ENCODE results near the gene CCR7.
"Not testable (repeated sequence)": the region's sequence is repeated elsewhere in the genome, so short reads cannot be mapped to it uniquely, and the experiment has no call there.

The CCR7 gene

GRCh38 chr17:40548982-40549685 lies 16.1 kb downstream of the CCR7 start:
- peak; percentile 61 for DNase-seq

- no peak for DNase-seq
These were observed 16.7 kb downstream of the CCR7 start for GRCh38 chr17:40548491-40548981.

DNA sequence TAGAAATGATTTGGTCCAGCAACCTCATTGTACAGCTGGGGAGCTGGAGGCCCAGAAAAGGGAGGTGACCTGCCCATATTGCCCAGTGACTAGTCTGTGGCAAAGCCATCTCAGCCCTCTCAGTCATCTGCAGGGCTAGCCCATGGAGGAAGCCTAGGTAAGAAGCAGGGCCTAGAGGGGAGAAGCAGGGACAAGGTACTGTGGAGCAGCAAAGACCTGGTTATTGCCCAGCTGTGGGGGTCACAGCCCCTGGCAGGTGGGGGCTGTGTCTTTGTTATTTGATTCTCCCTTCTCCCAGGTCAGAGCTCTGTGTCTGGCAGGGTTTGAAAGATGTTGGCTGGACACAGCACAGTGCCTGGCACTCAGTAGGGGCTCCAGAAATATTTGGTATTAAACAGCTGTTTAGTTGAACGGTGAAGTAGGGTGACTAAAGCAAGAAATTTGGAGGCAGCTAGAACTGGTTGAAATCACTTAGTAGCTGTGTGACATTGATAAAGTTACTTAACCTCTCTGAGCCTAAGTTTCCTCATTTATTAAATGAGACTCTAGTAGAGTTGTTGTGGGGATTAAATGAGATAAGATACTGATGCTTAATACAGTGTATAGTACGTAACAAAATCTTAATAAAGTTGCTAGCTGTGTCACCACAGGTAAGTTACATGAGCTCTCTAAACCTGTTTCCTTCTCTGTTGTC lies 17.3 kb downstream of the CCR7 start:
- no peak for DNase-seq

GRCh38 chr17:40547079-40547784 lies 18.0 kb downstream of the CCR7 start:
- DNase-seq = peak; percentile 54

- not testable (repeated sequence) for DNase-seq
These were observed 18.8 kb downstream of the CCR7 start for GRCh38 chr17:40546497-40546896.

GRCh38 chr17:40545660-40546059 lies 19.6 kb downstream of the CCR7 start:
- DNase-seq = peak; percentile 48

GRCh38 chr17:40542558-40543411 lies 22.5 kb downstream of the CCR7 start:
- peak; percentile 92 for DNase-seq

- peak; percentile 51 for DNase-seq
These were observed 23.3 kb downstream of the CCR7 start for GRCh38 chr17:40541873-40542557.

DNA sequence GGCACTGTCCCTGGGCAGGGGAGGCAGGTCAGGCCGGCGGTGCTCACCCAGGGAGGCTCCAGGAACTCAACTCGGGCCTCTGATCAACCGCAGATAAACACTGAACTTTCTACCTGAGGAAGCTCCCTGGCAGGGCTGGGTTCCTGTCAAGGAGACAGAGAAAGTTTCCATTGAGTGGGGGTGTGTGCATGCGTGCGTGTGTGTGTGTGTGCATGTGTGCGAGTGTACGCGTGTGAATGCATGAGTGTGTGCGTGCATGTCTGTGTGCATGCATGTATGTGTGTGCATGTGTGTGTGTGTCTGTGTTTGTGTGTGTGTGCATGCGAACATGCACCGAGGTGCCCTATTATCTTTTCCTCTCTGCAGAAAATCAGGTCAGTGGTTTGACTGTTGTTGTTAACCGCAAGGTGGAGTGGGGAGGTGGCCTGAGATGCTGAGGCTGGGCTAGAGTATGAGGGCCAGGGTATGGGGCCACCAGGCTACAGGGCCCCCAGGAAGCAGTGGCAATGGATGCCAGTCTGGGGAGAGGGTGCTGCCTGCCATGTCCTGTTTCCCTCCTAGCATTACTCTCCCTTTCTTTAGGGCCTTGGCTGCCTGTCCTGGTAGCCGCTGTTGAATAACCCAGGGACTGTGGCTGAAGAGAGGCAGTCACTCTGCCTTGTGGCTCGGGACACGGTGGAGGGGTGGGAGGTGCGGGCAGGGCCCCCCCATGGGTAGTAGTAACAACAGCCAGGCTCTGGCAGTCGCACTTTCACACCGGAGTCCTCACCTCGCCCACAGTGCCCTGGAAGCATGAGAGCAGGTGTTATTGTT lies 24.0 kb downstream of the CCR7 start:
- DNase-seq = peak; percentile 60

GRCh38 chr17:40540448-40540847 lies 24.8 kb downstream of the CCR7 start:
- DNase-seq = peak; percentile 59

DNA sequence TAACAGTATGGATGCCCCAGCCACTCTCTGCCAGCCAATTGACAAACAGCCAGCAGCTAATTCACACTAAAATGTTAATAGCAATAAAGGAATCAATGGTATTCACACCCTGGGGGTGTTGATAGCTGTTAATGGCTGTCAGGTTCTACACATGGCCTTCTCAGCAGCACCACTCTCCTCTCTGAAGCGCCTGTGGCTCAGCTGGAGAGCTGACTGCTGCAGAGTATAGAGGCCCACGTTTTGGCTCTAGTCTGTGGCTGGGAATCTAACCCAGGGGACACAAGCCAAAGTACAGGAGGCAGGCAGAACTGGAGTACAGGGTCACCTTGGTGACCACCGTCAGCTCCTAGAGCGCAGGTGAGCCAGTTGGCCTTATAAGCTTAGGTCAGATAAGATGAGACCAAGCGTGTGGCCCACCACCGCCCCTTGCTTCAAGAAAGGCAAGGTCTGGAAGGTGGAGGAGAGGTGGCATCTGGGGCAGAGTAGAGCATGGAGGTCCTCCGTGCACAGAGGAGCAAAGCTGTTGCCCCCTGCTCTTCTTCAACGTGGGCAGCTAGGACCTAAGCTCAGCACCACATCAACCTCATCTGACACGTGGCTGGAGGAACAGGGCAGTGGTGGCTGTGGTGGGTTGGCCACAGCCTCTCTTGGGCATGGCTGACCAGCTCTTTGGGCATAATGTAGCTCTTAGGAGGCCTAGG lies 25.4 kb downstream of the CCR7 start:
- peak; percentile 49 for DNase-seq

DNA sequence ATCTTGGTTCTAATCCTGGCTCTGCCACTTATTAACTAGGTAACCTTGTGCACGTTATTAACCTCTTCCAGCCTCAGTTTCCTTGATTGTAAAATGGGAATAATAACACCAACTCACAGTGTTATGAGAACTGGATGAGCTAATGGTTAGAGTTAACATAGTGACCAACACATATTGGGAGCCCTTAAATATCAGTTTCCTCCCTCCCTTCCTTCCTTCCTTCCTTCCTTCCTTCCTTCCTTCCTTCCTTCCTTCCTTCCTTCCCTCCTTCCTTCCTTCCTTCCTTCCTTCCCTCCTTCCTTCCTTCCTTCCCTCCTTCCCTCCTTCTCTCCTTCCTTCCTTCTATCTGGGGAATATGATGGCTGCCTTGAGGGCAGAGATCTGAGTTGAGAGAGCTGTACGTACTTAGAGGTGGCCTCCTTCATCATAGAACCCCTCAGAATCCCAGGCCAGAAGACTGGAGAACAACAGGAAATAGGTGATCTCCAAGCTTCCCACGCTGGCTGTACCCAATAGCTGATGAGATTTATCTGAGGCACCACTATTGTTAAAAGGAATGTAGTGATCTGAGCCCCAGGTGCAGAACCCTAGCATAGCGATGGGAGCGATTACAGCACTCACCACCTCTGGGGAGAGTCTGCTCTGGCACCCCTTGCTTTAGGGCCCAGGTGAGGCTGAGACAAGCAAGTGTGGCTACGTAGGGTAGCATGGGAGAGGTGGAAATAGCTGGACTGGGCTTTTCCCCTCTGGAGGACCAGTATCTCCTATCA lies 26.2 kb downstream of the CCR7 start:
- DNase-seq = peak; percentile 46

- peak; percentile 60 for DNase-seq
These were observed 27.0 kb downstream of the CCR7 start for GRCh38 chr17:40538019-40538935.

DNA sequence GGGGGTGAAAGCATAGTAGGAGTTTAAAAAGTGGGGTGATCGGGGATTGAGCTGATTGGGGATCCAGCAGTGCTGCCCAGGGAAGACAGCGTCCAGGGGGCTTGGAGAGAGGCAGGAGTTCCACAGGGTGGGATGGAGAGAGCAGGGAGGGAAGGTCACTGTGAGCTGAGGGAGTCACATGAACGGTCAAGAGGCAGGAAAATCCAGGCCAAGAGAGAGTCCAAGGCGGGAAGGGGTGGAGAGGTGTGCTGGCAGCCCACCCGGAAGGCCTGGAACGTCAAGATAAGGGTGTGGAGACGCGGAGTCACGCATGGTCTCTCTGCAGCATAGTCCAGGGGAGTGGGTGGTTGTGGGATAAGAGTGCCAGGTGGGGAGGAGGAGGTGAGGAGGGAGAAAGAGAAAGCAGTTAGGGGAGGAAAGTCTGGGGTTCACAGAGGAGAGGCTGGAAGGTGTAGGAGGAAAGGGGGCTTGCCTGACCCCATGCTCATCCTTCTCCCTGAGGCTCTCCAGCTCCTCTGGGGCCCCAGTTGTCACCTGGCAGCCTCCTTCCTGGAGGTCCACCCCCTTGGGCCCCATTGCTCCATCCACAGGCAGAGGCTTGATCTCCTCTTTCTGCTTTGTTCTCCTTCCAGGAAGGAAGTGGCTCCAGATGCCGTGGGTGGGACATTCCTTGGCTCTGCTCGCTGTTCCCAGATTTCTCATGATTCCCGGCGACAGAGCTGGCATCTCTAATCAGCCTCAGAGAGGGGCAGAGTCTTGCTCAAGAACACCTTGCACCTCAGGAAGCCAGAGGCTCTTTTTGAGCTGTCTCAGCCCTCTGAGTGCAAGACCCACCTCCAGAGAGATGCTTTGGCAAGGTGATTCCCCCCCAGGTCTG lies 28.7 kb downstream of the CCR7 start:
- DNase-seq = peak; percentile 54

- no peak for DNase-seq
These were observed 29.4 kb downstream of the CCR7 start for GRCh38 chr17:40535924-40536294.

GRCh38 chr17:40535438-40535837 lies 29.8 kb downstream of the CCR7 start:
- no peak for DNase-seq

- peak; percentile 79 for DNase-seq
These were observed 30.7 kb downstream of the CCR7 start for GRCh38 chr17:40534371-40535189.
